ENCODE data around the gene SPATA2.

GRCh38 chr20:49880724-49881445 is 34.4 kb downstream of the SPATA2 start:
- TF ChIP-seq CTCF (IDR thresholded peaks at IDR 0.05) (no peak), POLR2AphosphoS5 (IDR thresholded peaks at IDR 0.05) (no peak), POLR2A (IDR thresholded peaks at IDR 0.05) (no peak)
